Measurements from ENCODE around the gene CRY1.
"Not testable (repeated sequence)": the region's sequence is repeated elsewhere in the genome, so short reads cannot be mapped to it uniquely, and the experiment has no call there.

CRY1 gene

GRCh38 chr12:107064243-107064642 is 29.1 kb downstream of the CRY1 start:
- DNase-seq = no peak

- no peak for DNase-seq
These were observed 35.2 kb downstream of the CRY1 start for GRCh38 chr12:107058190-107058589.

GRCh38 chr12:107057071-107057834 is 36.1 kb downstream of the CRY1 start:
- no peak for DNase-seq

DNA sequence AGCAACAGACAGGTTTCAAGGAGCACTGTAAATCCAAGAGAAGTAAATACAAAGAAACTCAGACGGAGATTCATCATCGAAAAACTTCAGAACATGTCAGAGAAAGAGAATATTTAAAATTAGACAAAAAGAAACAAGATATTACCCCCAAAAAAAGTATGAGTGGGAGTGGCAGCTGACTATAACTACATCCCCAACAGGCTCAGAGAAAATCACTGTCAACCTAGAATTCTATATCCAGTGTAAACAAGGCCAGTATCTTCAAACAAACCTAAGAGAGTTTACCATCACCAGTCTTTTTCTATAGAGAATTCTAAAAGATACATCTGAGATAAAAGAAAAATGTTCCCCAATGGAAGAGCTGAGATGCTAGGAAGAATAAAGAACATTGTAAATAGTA is 39.6 kb downstream of the CRY1 start:
- DNase-seq = no peak

- no peak for DNase-seq
These were observed 48.2 kb downstream of the CRY1 start for GRCh38 chr12:107045186-107045585.

- no peak for DNase-seq
These were observed 50.5 kb downstream of the CRY1 start for GRCh38 chr12:107042801-107043200.

DNA sequence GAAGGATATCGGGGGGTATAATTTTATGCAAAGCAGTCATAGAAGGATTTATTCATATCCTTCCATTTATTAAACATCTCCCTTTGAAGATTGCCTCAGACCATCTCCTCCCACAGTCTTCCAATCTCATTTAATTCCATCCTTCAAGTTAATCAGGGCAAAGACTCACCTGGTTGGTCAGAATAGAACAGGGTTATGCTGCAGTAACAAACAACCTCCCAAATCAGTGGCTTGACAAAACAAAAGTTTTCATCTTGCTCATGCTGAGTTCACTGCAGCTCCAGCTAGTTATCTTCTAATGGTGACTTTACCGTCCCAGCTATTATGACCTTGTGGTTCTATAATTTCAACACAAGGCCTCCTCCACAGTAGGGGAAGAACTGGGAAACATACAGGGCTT is 57.6 kb downstream of the CRY1 start:
- DNase-seq = no peak

- DNase-seq = no peak
These were observed 59.3 kb downstream of the CRY1 start for GRCh38 chr12:107033758-107034739.

- DNase-seq = no peak
These were observed 61.1 kb downstream of the CRY1 start for GRCh38 chr12:107032266-107032665.

- no peak for DNase-seq
These were observed 62.3 kb downstream of the CRY1 start for GRCh38 chr12:107031061-107031460.

GRCh38 chr12:107029081-107029480 is 64.3 kb downstream of the CRY1 start:
- no peak for DNase-seq

- peak; percentile 9 for DNase-seq
These were observed 65.7 kb downstream of the CRY1 start for GRCh38 chr12:107027636-107028053.

- no peak for DNase-seq
These were observed 66.3 kb downstream of the CRY1 start for GRCh38 chr12:107026806-107027635.

DNA sequence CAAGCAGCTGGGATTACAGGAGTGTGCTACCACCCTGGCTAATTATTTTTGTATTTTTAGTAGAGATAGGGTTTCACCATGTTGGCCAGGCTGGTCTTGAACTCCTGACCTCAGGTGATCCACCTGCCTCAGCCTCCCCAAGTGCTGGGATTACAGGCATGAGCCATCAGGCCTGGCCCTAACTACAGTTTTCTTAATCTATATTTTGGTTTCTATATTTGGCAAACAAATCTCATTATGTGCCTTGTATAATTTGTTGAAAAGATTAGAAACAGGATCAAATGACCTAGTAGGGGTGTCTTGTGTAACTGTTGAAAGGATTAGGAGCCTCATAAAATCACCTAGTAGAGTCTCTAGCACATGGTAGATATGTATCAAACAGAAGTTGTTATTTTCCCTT is 67.0 kb downstream of the CRY1 start:
- DNase-seq = not testable (repeated sequence)

DNA sequence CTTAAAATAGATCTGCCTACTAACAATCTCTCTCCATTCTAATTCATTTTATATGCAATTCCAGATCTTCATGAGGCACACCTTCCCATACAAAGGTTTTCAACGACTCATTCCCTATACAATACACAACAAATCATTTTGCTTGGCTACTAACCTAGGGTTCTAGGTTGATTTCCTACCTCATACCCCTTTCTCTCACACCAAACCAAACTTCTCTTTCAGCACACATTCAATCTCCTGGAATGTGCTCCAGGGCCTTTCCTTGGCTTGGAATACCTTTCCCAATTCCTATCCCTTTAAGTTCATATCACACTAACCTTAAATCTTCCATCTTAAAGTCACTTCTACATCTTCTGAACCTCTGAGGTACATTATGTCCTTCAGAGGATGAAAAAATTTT is 67.7 kb downstream of the CRY1 start:
- DNase-seq = no peak

DNA sequence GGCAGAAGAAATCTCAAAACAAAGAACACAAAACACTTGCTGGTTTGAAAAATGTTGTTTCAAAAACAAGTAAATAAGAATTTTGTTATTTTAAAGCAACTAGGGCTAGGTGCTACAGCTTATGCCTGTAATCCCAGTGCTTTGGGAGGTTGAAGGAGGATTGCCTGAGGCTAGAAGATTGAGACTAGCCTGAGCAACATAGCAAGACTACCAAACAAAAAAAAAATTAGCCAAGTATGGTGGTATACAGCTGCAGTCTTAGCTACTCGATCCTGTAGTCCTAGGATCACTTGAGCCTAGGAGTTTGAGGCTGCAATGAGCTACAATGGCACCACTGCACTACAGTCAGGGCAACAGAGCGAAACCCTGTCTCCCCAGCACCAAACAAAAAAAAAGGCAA is 73.8 kb downstream of the CRY1 start:
- no peak for DNase-seq

GRCh38 chr12:107017042-107017441 is 76.3 kb downstream of the CRY1 start:
- no peak for DNase-seq

GRCh38 chr12:107014055-107014454 is 79.3 kb downstream of the CRY1 start:
- DNase-seq = no peak

GRCh38 chr12:107012736-107013425 is 80.5 kb downstream of the CRY1 start:
- no peak for DNase-seq

DNA sequence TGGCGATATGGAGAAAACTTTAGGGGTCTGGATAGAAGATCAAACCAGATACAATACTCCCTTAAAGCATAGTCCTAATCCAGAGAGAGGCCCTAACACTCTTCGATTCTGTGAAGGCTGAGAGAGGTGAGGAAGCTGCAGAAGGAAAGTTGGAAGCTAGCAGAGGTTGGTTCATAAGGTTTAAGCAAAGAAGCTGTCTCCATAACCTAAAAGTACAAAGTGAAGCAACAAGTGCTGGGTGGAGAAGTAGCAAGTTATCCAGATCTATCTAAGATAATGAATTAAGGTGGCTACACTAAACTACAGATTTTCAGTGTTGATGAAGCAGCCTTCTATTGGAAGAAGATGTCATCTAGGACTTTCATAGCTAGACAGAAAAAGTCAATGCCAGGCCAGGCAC is 81.8 kb downstream of the CRY1 start:
- no peak for DNase-seq

DNA sequence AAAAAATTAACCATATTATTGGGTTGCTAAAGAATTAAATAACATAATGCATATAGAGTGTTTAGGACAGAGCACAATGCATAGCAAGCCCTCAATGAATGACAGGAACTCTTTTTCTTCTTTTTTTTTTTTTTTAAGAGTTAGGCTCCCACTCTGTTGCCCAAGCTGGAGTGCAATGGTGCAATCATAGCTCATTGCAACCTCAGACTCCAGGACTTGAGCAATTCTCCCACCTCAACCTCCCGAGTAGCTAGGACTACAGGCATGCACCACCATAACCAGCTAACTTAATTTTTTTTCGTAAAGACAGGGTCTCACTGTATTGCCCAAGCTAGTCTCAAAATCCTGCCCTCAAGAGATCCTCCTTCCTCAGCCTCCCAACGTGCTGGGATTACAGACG is 85.9 kb downstream of the CRY1 start:
- DNase-seq = no peak

DNA sequence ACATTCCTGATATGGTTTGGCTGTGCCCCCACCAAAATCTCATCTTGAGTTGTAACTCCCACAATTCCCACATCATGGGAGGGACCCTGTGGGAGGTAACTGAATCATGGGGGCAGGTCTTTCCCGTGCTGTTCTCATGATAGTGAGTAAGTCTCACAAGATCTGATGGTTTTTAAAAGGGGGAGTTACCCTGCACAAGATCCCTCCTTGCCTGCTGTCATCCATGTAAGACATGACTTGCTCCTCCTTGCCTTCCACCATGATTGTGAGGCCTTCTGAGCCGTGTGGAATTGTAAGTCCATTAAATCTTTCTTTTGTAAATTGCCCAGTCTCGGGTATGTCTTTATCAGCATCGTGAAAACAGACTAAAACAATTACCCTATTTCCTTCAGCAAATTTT is 90.7 kb downstream of the CRY1 start:
- not testable (repeated sequence) for DNase-seq
